ENCODE data around the gene DLEC1. TPM values are rescaled to one million over a fixed set of nuclear protein-coding genes. Genes with fewer than 3 reads are reported as not detected.

DLEC1 gene
- total and polyA plus RNA-seq, 9 of the 15 experiments (the other 6 are each of a cell fraction or from before 2014, with no cell fraction given), result 0.07 to 0.08 TPM; not detected in 7

DNA sequence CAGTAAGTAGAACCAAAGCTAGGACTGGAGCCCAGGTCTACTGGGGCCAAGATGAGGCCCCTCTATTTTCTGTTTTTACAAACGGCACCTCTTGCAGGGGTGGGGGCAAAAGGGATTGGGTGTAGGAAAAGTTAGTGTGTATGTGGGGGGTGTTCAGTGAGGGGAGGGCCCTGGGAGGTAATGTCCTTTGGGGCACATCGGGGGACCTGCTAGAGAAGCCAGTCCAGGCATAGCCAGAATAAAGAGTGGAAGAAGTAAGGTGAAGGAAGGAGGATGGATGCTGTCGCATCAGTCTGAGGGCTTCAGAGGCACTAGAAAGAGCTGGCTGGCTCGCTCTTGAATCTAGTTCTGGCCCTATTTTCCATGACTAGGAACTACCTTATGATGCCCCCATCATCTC is 12.2 kb upstream of the DLEC1 start:
- in situ Hi-C loops (cut with MboI), result no loop called here
- peaks cover 32 to 56% of the 10 kb centered on the region in 2 experiments for H3K4me1 ChIP-seq (replicated peaks in 1 of 2; ENCODE audit: control insufficient read depth in 2 of 2, insufficient read depth in 2 of 2, low read length in 2 of 2)
- H3K9ac ChIP-seq (ENCODE audit: insufficient read depth in 1 of 2, low read depth in 2 of 2, low read length in 2 of 2), result no peak overlapping the region
- H4K20me1 ChIP-seq (replicated peaks; ENCODE audit: control insufficient read depth, insufficient read depth, low read length), result 0 out of 2 replicates have a peak, but pooled peaks cover 6% of the 10 kb centered on the region
- ATAC-seq, result no peak
- H3K4me2 ChIP-seq (ENCODE audit: insufficient read depth, low read length), result no peak overlapping the region
- no peak for FAIRE-seq
- H3K36me3 ChIP-seq (ENCODE audit: control insufficient read depth, insufficient read depth, low read length), result no peaks in the 10 kb centered on the region
- BruUV-seq (replicated peaks), result no TSS peak
- H3K79me2 ChIP-seq (ENCODE audit: control insufficient read depth, insufficient read depth, low read length), result peaks cover 4% of the 10 kb centered on the region; the same call in 1 of the 3 replicates
- no peak overlapping the region for H3K4me3 ChIP-seq
- H2AFZ ChIP-seq (ENCODE audit: low read depth, low read length), result no peak overlapping the region
- no peak for DNase-seq (ENCODE audit: extremely low read depth in 1 of 4, low spot score in 3 of 4)
- H3K9me3 ChIP-seq (replicated peaks; ENCODE audit: control insufficient read depth, insufficient read depth, low read depth, low read length), result no peaks in the 10 kb centered on the region
- CTCF ChIA-PET (ENCODE audit: low intra/inter-chr PET ratio), result no interaction called here
- no peak overlapping the region for H3K27ac ChIP-seq (ENCODE audit: extremely low read depth, low read depth, low read length)
- 38% methylated on average over 4 of the region's 4 CpGs for WGBS (ENCODE audit: insufficient coverage, low coverage, missing lambda C conversion rate)
- H3K27me3 ChIP-seq (ENCODE audit: control insufficient read depth in 2 of 2, insufficient read depth in 2 of 2, low read length in 2 of 2), result peaks cover 0 to 31% of the 10 kb centered on the region in 2 experiments; a peak in 2 of 5 replicates
- peaks cover 4% of the 10 kb centered on the region for H3K9me1 ChIP-seq (ENCODE audit: control insufficient read depth, insufficient read depth, low read length)
- TF ChIP-seq, protein P1, sequence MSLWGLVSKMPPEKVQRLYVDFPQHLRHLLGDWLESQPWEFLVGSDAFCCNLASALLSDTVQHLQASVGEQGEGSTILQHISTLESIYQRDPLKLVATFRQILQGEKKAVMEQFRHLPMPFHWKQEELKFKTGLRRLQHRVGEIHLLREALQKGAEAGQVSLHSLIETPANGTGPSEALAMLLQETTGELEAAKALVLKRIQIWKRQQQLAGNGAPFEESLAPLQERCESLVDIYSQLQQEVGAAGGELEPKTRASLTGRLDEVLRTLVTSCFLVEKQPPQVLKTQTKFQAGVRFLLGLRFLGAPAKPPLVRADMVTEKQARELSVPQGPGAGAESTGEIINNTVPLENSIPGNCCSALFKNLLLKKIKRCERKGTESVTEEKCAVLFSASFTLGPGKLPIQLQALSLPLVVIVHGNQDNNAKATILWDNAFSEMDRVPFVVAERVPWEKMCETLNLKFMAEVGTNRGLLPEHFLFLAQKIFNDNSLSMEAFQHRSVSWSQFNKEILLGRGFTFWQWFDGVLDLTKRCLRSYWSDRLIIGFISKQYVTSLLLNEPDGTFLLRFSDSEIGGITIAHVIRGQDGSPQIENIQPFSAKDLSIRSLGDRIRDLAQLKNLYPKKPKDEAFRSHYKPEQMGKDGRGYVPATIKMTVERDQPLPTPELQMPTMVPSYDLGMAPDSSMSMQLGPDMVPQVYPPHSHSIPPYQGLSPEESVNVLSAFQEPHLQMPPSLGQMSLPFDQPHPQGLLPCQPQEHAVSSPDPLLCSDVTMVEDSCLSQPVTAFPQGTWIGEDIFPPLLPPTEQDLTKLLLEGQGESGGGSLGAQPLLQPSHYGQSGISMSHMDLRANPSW (CRISPR knock-in tag; IDR thresholded peaks at IDR 0.05), result no peak
- TF ChIP-seq NUFIP1 (IDR thresholded peaks at IDR 0.05; ENCODE audit: partially characterized antibody) (no peak), RBFOX2 (IDR thresholded peaks at IDR 0.05; ENCODE audit: low read depth, low read length) (no peak), FOXK1 (CRISPR knock-in tag; IDR thresholded peaks at IDR 0.05; ENCODE audit: borderline replicate concordance) (no peak), ZNF583 (CRISPR knock-in tag; IDR thresholded peaks at IDR 0.05) (no peak)
- TF ChIP-seq, protein P2, sequence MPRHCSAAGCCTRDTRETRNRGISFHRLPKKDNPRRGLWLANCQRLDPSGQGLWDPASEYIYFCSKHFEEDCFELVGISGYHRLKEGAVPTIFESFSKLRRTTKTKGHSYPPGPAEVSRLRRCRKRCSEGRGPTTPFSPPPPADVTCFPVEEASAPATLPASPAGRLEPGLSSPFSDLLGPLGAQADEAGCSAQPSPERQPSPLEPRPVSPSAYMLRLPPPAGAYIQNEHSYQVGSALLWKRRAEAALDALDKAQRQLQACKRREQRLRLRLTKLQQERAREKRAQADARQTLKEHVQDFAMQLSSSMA (CRISPR knock-in tag; IDR thresholded peaks at IDR 0.05), result no peak
- POLR2A ChIA-PET, result interaction anchor here (0.9 kb wide), 1 partner anchor 263 kb away, joined by 3 read pairs; no protein-coding TSS in a partner anchor
- intact Hi-C loops (cut with micrococcal nuclease), result no loop called here
